Mesenchymal stem cell (in vitro differentiated cells and primary cell): ENCODE results near the gene ADAMTS19. TPM values are rescaled to one million over a fixed set of nuclear protein-coding genes. Genes with fewer than 3 reads are reported as not detected.

Experiments
- DNase-seq: peaks from one replicate; pipeline ENCODE4 v3.0.0-alpha.2; 2013
- H2AFZ ChIP-seq: one replicate; pipeline ENCODE4 v1.6.1; 2013; ENCODE audit warnings: low read depth, mild to moderate bottlenecking, control low read depth, inconsistent platforms, low read length, moderate library complexity
- H2AK5ac ChIP-seq: 2 replicates; pipeline ENCODE4 v1.6.1; 2013; ENCODE audit warnings: low read length, moderate library complexity, mild to moderate bottlenecking, inconsistent platforms; ENCODE audit not compliant: severe bottlenecking
- H2BK120ac ChIP-seq: one replicate; pipeline ENCODE4 v1.6.1; 2013; ENCODE audit warnings: low read depth, mild to moderate bottlenecking, inconsistent platforms, low read length, moderate library complexity
- H2BK12ac ChIP-seq, 2 experiments: one replicate each; pipeline ENCODE4 v1.6.1; 2013; ENCODE audit warnings: inconsistent platforms in 2 of 2, low read length in 2 of 2, mild to moderate bottlenecking in 2 of 2, moderate library complexity in 2 of 2, control low read depth in 1 of 2
- H2BK15ac ChIP-seq: one replicate; pipeline ENCODE4 v1.6.1; 2013; ENCODE audit warnings: mild to moderate bottlenecking, low read depth, inconsistent platforms; ENCODE audit not compliant: poor library complexity, severe bottlenecking
- H2BK5ac ChIP-seq: 2 replicates; pipeline ENCODE4 v1.6.1; 2013; ENCODE audit warnings: low read depth, mild to moderate bottlenecking, low read length, control low read depth, inconsistent platforms; ENCODE audit not compliant: poor library complexity, severe bottlenecking
- H3K14ac ChIP-seq, 2 experiments: one replicate each; pipeline ENCODE4 v1.6.1; 2013; ENCODE audit warnings: inconsistent platforms in 2 of 2, low read length in 2 of 2, control low read depth in 1 of 2, mild to moderate bottlenecking in 1 of 2, moderate library complexity in 1 of 2
- H3K18ac ChIP-seq, 2 experiments: one replicate each; pipeline ENCODE4 v1.6.1; 2013; ENCODE audit warnings: inconsistent platforms in 2 of 2, low read length in 2 of 2, control low read depth in 1 of 2, low read depth in 1 of 2, mild to moderate bottlenecking in 1 of 2
- H3K23ac ChIP-seq, 2 experiments: one replicate each; pipeline ENCODE4 v1.6.1; 2013; ENCODE audit warnings: inconsistent platforms in 2 of 2, low read length in 2 of 2, mild to moderate bottlenecking in 2 of 2, moderate library complexity in 2 of 2, control low read depth in 1 of 2
- H3K27ac ChIP-seq: 2 replicates; pipeline ENCODE4 v1.5.1; 2013; ENCODE audit warnings: mild to moderate bottlenecking, moderate library complexity, low read length, control low read depth, inconsistent platforms; ENCODE audit not compliant: poor library complexity, severe bottlenecking
- H3K27me3 ChIP-seq, 2 experiments: 2 replicates each; pipeline versions ENCODE4 v1.6.1 to v1.7.0; 2013; ENCODE audit warnings: low read length in 2 of 2, mild to moderate bottlenecking in 2 of 2, moderate library complexity in 2 of 2, control low read depth in 1 of 2, inconsistent platforms in 1 of 2; ENCODE audit not compliant: control insufficient read depth in 1 of 2, insufficient read depth in 1 of 2
- H3K36me3 ChIP-seq, 2 experiments: 2 replicates each; pipeline versions ENCODE4 v1.6.1 to v1.7.0; 2013; ENCODE audit warnings: low read length in 2 of 2, control low read depth in 1 of 2, inconsistent platforms in 1 of 2, low read depth in 1 of 2, mild to moderate bottlenecking in 1 of 2; ENCODE audit not compliant: insufficient read depth in 2 of 2, control insufficient read depth in 1 of 2
- H3K4ac ChIP-seq, 2 experiments: one replicate each; pipeline ENCODE4 v1.6.1; 2013; ENCODE audit warnings: inconsistent platforms in 2 of 2, low read length in 2 of 2, mild to moderate bottlenecking in 2 of 2, moderate library complexity in 2 of 2, control low read depth in 1 of 2, low read depth in 1 of 2
- H3K4me1 ChIP-seq: 2 replicates; pipeline ENCODE4 v1.6.1; 2013; ENCODE audit warnings: low read depth, low read length, control low read depth; ENCODE audit not compliant: control insufficient read depth, insufficient read depth
- H3K4me2 ChIP-seq: 2 replicates; pipeline ENCODE4 v1.6.1; 2013; ENCODE audit warnings: low read length, mild to moderate bottlenecking, inconsistent platforms; ENCODE audit not compliant: poor library complexity, severe bottlenecking
- H3K4me3 ChIP-seq, 2 experiments: 2 replicates each; pipeline versions ENCODE4 v1.5.1 to v1.7.0; 2013; ENCODE audit warnings: low read length in 2 of 2, mild to moderate bottlenecking in 2 of 2, control low read depth in 1 of 2, low read depth in 1 of 2; ENCODE audit not compliant: insufficient read depth in 1 of 2
- H3K79me1 ChIP-seq: replicated peaks from 2 replicates; pipeline ENCODE4 v1.6.1; 2013; ENCODE audit warnings: mild to moderate bottlenecking, control low read depth, low read length, inconsistent platforms; ENCODE audit not compliant: poor library complexity, severe bottlenecking
- H3K9ac ChIP-seq: 2 replicates; pipeline ENCODE4 v1.7.0; 2013; ENCODE audit warnings: mild to moderate bottlenecking, low read length, moderate library complexity
- H3K9me3 ChIP-seq: 2 replicates; pipeline ENCODE4 v1.7.0; 2013; ENCODE audit warnings: mild to moderate bottlenecking, low read length; ENCODE audit not compliant: control insufficient read depth
- H4K8ac ChIP-seq: one replicate; pipeline ENCODE4 v1.6.1; 2013; ENCODE audit warnings: inconsistent platforms, mild to moderate bottlenecking, low read length, moderate library complexity
- H4K91ac ChIP-seq: one replicate; pipeline ENCODE4 v1.6.1; 2013; ENCODE audit warnings: mild to moderate bottlenecking, low read length, inconsistent platforms
- WGBS: methylation state at CpG from one replicate; pipeline ENCODE4 v1.1.7; 2013; ENCODE audit warnings: mixed read lengths; 5-methylcytosine and 5-hydroxymethylcytosine counted together
- polyA plus RNA-seq, 2 experiments: library from polyadenylated mRNA; stranded (reverse); fragments of 200-250 nt; gene quantifications; one replicate each; pipeline ENCODE4 v1.2.3, GENCODE V29; 2013

Gene ADAMTS19, protein sequence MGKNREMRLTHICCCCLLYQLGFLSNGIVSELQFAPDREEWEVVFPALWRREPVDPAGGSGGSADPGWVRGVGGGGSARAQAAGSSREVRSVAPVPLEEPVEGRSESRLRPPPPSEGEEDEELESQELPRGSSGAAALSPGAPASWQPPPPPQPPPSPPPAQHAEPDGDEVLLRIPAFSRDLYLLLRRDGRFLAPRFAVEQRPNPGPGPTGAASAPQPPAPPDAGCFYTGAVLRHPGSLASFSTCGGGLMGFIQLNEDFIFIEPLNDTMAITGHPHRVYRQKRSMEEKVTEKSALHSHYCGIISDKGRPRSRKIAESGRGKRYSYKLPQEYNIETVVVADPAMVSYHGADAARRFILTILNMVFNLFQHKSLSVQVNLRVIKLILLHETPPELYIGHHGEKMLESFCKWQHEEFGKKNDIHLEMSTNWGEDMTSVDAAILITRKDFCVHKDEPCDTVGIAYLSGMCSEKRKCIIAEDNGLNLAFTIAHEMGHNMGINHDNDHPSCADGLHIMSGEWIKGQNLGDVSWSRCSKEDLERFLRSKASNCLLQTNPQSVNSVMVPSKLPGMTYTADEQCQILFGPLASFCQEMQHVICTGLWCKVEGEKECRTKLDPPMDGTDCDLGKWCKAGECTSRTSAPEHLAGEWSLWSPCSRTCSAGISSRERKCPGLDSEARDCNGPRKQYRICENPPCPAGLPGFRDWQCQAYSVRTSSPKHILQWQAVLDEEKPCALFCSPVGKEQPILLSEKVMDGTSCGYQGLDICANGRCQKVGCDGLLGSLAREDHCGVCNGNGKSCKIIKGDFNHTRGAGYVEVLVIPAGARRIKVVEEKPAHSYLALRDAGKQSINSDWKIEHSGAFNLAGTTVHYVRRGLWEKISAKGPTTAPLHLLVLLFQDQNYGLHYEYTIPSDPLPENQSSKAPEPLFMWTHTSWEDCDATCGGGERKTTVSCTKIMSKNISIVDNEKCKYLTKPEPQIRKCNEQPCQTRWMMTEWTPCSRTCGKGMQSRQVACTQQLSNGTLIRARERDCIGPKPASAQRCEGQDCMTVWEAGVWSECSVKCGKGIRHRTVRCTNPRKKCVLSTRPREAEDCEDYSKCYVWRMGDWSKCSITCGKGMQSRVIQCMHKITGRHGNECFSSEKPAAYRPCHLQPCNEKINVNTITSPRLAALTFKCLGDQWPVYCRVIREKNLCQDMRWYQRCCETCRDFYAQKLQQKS
- polyA plus RNA-seq (2013, experiment 1 of 2) = 16.9 TPM
- 16.6 TPM for polyA plus RNA-seq (2013, experiment 2 of 2)

DNA sequence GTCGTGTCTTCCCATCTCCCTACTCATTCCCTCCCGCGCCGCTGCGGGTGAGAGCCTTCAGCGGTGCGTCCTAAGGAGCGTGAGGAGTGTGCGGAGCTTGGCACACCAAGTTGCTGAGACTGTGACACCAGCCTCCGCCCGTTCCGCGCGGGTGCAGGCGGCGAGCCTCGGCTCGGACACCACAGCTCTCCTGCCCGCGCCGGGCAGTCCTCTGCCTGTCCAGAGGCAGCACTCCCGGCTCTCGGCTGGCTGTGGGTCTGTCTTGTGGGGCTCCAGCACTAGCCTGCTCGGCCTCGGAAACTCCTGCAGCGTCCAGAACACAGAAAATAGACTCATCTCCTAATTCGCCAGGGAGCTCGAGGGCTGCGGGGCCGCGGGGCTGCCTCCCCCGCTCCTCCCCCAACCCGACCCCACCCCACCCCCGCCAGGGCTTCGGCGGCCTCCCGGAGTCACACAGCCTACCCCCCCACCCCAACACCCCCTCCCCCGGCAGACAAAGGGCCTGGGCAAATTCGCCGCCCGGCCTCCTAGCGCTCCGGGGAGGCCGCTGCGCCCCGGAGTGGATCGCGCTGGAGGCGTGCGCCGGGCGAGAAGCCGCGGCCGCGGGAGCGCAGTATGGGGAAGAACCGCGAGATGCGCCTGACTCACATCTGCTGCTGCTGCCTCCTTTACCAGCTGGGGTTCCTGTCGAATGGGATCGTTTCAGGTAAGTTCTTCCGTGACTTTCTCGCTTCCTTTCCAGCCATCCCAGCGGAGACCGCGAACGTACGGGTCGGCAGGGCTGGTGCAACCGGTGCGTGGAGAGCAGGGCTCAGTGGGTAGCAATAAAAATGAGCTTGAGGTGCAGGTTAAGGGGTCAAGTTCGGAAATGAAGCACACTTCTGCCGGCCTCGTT is at the start of gene ADAMTS19:
Gene ADAMTS19, plus strand, starts transcription at position 522 of the 895 bp plus-strand sequence. Its CDS starts 94 bp downstream, at position 616.
- H3K79me1 ChIP-seq = no peaks in the 10 kb centered on the region
- peak within 1 kb of the TSS in 1 of 2 experiments; percentile 93 for H2BK12ac ChIP-seq
- peak within 1 kb of the TSS in 1 of 2 experiments; percentile 98 for H3K23ac ChIP-seq
- peaks cover 20 to 34% of the 10 kb centered on the region in 2 experiments for H3K27me3 ChIP-seq
- peak within 1 kb of the TSS; percentile 83 to 85 for H3K18ac ChIP-seq
- peak within 1 kb of the TSS; percentile 62 to 93 for H3K4me3 ChIP-seq
- H2AFZ ChIP-seq = peak within 1 kb of the TSS; percentile 86
- peak within 1 kb of the TSS; percentile 67 for H3K9ac ChIP-seq
- H3K36me3 ChIP-seq = no peaks in the 10 kb centered on the region
- H4K8ac ChIP-seq = peak within 1 kb of the TSS; percentile 52
- peak within 1 kb of the TSS; percentile 88 for H2BK120ac ChIP-seq
- H3K27ac ChIP-seq = no peak within 1 kb of the TSS
- peak within 1 kb of the TSS; percentile 96 for H3K4me2 ChIP-seq
- H4K91ac ChIP-seq = peak within 1 kb of the TSS; percentile 93
- peak; percentile 80 for DNase-seq
- WGBS = under 1% methylated on average over 58 of the region's 75 CpGs
- peaks cover 16% of the 10 kb centered on the region for H3K4me1 ChIP-seq
- no peak within 1 kb of the TSS for H2AK5ac ChIP-seq
- peak within 1 kb of the TSS; percentile 61 to 75 for H3K4ac ChIP-seq
- no peaks in the 10 kb centered on the region for H3K9me3 ChIP-seq
- peak within 1 kb of the TSS; percentile 46 for H2BK15ac ChIP-seq
- H2BK5ac ChIP-seq = no peak within 1 kb of the TSS
- H3K14ac ChIP-seq = peak within 1 kb of the TSS in 1 of 2 experiments; percentile 60

DNA sequence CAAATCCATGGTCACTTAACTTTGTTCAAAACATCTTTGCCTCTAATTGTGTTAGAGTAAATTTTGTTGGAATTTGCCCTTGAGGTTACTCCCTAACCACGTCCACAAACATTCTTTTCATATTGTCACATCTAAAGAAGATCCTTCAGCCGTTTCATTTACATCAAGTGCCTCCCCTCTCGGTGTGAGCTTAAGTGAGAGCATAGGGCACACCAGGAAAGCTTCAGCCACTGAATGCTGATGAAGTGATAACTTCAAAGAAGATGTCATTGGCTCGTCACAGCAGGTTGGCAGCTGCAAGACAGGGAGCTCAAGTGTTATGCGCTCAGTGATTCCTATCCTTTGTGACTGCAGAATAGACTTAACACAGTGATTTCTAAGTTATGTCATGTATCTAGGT is 49.6 kb upstream of the ADAMTS19 start:
- H3K14ac ChIP-seq = no peak overlapping the region
- no peak overlapping the region for H3K23ac ChIP-seq
- no peak overlapping the region for H2BK12ac ChIP-seq
- H3K79me1 ChIP-seq = no peaks in the 10 kb centered on the region
- H3K4me3 ChIP-seq = no peak overlapping the region
- DNase-seq = no peak
- H3K18ac ChIP-seq = no peak overlapping the region
- H3K27me3 ChIP-seq = no peaks in the 10 kb centered on the region
- no peak overlapping the region for H3K4me2 ChIP-seq
- H3K27ac ChIP-seq = no peak overlapping the region
- H3K4ac ChIP-seq = no peak overlapping the region
- H4K8ac ChIP-seq = no peak overlapping the region
- peaks cover 2% of the 10 kb centered on the region for H3K4me1 ChIP-seq
- H2BK5ac ChIP-seq = no peak overlapping the region
- H3K9ac ChIP-seq = no peak overlapping the region
- no peak overlapping the region for H4K91ac ChIP-seq
- no peak overlapping the region for H2AFZ ChIP-seq
- peaks cover 2% of the 10 kb centered on the region for H3K9me3 ChIP-seq
- no peak overlapping the region for H2AK5ac ChIP-seq
- no peaks in the 10 kb centered on the region for H3K36me3 ChIP-seq
- 12% methylated on average over 5 of the region's 5 CpGs for WGBS
- no peak overlapping the region for H2BK15ac ChIP-seq
- H2BK120ac ChIP-seq = no peak overlapping the region

DNA sequence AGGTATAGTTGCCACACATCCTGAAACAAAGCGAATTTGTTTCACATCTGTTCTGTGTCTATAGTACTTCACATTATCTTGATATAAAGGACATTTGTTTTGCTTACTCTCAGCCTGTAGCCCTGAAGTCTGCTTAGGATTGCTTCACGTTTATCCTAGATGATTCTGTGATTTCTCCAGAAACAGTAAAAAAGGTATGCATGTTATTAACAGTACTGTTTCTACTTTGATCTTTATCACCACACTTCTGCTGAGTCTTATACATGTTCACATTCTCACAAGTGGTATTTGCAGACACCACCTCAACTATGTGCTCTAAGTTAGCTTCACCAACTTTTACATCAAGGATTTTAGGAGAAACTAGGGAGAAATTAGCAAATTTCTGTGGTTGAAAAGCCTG is 47.4 kb upstream of the ADAMTS19 start:
- Histone ChIP-seq H3K18ac (no peak overlapping the region), H3K4me3 (no peak overlapping the region), H2BK120ac (no peak overlapping the region), H3K14ac (no peak overlapping the region), H2BK5ac (no peak overlapping the region), H3K4me2 (no peak overlapping the region), H3K4ac (no peak overlapping the region), H3K9me3 (peaks cover 11% of the 10 kb centered on the region), H3K9ac (no peak overlapping the region), H3K4me1 (peaks cover 2% of the 10 kb centered on the region), H3K36me3 (no peaks in the 10 kb centered on the region), H3K79me1 (no peaks in the 10 kb centered on the region), H3K27ac (no peak overlapping the region), H2AFZ (no peak overlapping the region), H3K27me3 (no peaks in the 10 kb centered on the region), H2BK12ac (no peak overlapping the region), H4K8ac (no peak overlapping the region), H4K91ac (no peak overlapping the region), H2AK5ac (no peak overlapping the region), H2BK15ac (no peak overlapping the region), H3K23ac (no peak overlapping the region)
- peak; percentile 34 for DNase-seq
- no CpG with 5 or more reads among the region's 2 CpGs for WGBS
